ENCODE measurements around the gene ASPSCR1. TPM values are rescaled to one million over a fixed set of nuclear protein-coding genes. Genes with fewer than 3 reads are reported as not detected.

ASPSCR1 gene
- total RNA-seq: 10 to 100 TPM; 21.0 to 61.7 (median 41.3) TPM

GRCh38 chr17:81977211-81977808, at the start of gene ASPSCR1:
Gene ASPSCR1, plus strand, starts transcription at chr17:81977629. Its CDS starts 18 bp downstream, at chr17:81977647.
- H3K4me1 ChIP-seq: peaks cover 0 to 19% (median 13%) of the 10 kb centered on the region in 4 donors
- H3K27ac ChIP-seq: peak within 1 kb of the TSS; percentile 84 to 97 (median 94)
- TF ChIP-seq POLR2A (IDR thresholded peaks at IDR 0.05) (peak; percentile 77), POLR2AphosphoS5 (IDR thresholded peaks at IDR 0.05) (peak; percentile 73 to 90 (median 88)), CTCF (IDR thresholded peaks at IDR 0.05) (no peak)
- peak within 1 kb of the TSS; percentile 72 to 99 (median 78) for H3K4me3 ChIP-seq
- no peaks in the 10 kb centered on the region for H3K36me3 ChIP-seq
- no peaks in the 10 kb centered on the region for H3K9me3 ChIP-seq
- peak; percentile 94 for DNase-seq
- in situ Hi-C loops (cut with MboI; ENCODE audit: low pct_ligation_motif_present in 1 of 4, low pct_unique_long_range_greater_than_20kb in 1 of 4, low sequenced_read_pairs in 3 of 4) (no loop called here), intact Hi-C loops (cut with DNase I; ENCODE audit: low total_unique reads) (no loop called here)
- WGBS, 2 donors (ENCODE audit: low coverage in 1 of 2): 0% methylated on average over 30 of the region's 76 CpGs; no CpG with 5 or more reads in 1 of the 2 donors
- no peaks in the 10 kb centered on the region for H3K27me3 ChIP-seq

- no peak for TF ChIP-seq POLR2A (IDR thresholded peaks at IDR 0.05)
- peak in 2 of 5 experiments; percentile 12 to 16 for TF ChIP-seq CTCF (IDR thresholded peaks at IDR 0.05)
- TF ChIP-seq POLR2AphosphoS5 (IDR thresholded peaks at IDR 0.05): peak; percentile 79 to 83 (median 81)
- Histone ChIP-seq H3K9me3 (no peaks in the 10 kb centered on the region), H3K27me3 (peaks cover 17% of the 10 kb centered on the region), H3K27ac (peak within 1 kb of the TSS; percentile 97 to 99 (median 97)), H3K4me3 (peak within 1 kb of the TSS; percentile 71 to 99 (median 82)), H3K36me3 (no peaks in the 10 kb centered on the region), H3K4me1 (peaks cover 29 to 58% (median 50%) of the 10 kb centered on the region in 4 donors)
- intact Hi-C loops (cut with DNase I; ENCODE audit: low total_unique reads) (no loop called here), in situ Hi-C loops (cut with MboI; ENCODE audit: low pct_ligation_motif_present in 1 of 4, low pct_unique_long_range_greater_than_20kb in 1 of 4, low sequenced_read_pairs in 3 of 4) (no loop called here)
- WGBS, 2 donors (ENCODE audit: low coverage in 1 of 2): 1% methylated on average over 77 of the region's 98 CpGs; no CpG with 5 or more reads in 1 of the 2 donors
- peak; percentile 91 for DNase-seq
Observed at GRCh38 chr17:81927653-81928543, 49.5 kb upstream of the ASPSCR1 start, which contains the start of gene MAFG. Gene MAFG, minus strand, starts transcription at chr17:81927735. Its CDS starts 4,550 bp downstream, at chr17:81923185.

- DNase-seq: no peak
- peak overlapping the region in 1 of 4 donors; percentile 99 for H3K27ac ChIP-seq
Observed at GRCh38 chr17:81928544-81929252, 48.7 kb upstream of the ASPSCR1 start.

More at GRCh38 chr17:81928544-81929252, 48.7 kb upstream of the ASPSCR1 start:
- 24% methylated on average over 44 of the region's 44 CpGs; no CpG with 5 or more reads in 1 of the 2 donors for WGBS, 2 donors (ENCODE audit: low coverage in 1 of 2)
- Histone ChIP-seq H3K9me3 (no peaks in the 10 kb centered on the region), H3K36me3 (no peaks in the 10 kb centered on the region), H3K4me3 (peak overlapping the region; percentile 14 to 99 (median 72)), H3K4me1 (peaks cover 27 to 50% (median 42%) of the 10 kb centered on the region in 4 donors), H3K27me3 (peaks cover 17% of the 10 kb centered on the region)
- intact Hi-C loops (cut with DNase I; ENCODE audit: low total_unique reads) (no loop called here), in situ Hi-C loops (cut with MboI; ENCODE audit: low pct_ligation_motif_present in 1 of 4, low pct_unique_long_range_greater_than_20kb in 1 of 4, low sequenced_read_pairs in 3 of 4) (no loop called here)
- TF ChIP-seq CTCF (IDR thresholded peaks at IDR 0.05) (no peak), EP300 (IDR thresholded peaks at IDR 0.05; ENCODE audit: low read depth) (no peak), POLR2A (IDR thresholded peaks at IDR 0.05) (no peak)

Measured in transverse colon (tissue), 4 donors.